ENCODE data around the gene DNHD1.

DNA sequence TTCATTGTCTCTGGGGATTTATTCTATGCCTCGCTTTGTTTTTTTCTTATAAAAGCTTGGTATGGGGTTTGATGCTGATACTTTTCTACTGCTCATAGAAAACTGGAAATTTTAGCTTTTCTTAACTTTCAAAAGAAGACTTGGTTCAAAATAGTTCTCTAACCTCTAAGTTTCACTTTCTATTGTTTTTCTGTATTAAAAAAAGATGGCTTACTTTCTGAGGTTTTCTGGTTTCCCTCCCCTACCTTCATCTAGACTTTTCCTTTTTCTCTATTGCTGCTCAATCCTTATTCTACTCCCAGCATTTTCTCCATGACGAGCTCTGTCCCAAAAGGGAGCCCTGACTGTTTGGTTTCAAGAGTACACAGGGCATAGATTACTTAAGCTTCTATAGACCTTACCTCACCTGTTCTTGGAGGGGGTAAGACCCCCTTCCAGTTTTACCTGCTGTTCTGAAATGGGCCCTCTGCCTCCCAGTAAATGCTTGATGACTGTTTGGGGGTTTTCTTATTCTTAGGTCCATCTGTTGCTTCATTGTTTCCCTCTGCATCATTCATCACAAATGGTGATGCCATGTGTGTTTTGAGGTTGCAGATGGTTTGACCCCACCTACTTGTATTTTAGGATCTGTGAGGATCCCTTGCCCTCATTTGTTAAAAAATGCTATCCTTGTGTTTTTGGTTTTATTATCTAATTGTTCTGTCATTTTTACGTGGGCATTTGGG, 29.5 kb downstream of the DNHD1 start:
- TF ChIP-seq, protein P1, sequence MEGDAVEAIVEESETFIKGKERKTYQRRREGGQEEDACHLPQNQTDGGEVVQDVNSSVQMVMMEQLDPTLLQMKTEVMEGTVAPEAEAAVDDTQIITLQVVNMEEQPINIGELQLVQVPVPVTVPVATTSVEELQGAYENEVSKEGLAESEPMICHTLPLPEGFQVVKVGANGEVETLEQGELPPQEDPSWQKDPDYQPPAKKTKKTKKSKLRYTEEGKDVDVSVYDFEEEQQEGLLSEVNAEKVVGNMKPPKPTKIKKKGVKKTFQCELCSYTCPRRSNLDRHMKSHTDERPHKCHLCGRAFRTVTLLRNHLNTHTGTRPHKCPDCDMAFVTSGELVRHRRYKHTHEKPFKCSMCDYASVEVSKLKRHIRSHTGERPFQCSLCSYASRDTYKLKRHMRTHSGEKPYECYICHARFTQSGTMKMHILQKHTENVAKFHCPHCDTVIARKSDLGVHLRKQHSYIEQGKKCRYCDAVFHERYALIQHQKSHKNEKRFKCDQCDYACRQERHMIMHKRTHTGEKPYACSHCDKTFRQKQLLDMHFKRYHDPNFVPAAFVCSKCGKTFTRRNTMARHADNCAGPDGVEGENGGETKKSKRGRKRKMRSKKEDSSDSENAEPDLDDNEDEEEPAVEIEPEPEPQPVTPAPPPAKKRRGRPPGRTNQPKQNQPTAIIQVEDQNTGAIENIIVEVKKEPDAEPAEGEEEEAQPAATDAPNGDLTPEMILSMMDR (IDR thresholded peaks at IDR 0.05), result no peak
- no peak for TF ChIP-seq POLR2A (IDR thresholded peaks at IDR 0.05)
- no peak for TF ChIP-seq POLR2AphosphoS5 (IDR thresholded peaks at IDR 0.05)

All from prostate gland (tissue), 2 donors.